ENCODE measurements around the gene DNAH10.

DNA sequence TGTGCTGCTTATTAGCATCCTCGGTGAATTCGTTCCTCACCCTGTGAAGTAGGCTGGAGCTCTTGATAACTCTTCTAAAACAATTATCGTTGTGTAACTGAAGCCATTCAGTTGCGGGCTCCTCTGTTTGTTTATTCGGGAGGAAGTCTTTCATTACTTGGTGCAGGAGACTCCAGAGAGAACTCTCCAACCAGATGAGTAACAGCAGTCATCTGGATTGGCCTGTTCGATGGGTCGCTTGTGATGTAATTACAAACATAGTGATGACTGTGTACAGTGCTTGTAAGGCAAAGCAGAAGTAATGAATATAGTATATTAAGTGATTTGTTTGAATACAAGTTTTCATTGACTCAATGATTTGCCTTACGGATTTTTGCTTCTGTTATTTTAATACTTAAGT is 39.1 kb upstream of the DNAH10 start:
- TF ChIP-seq, protein P1, sequence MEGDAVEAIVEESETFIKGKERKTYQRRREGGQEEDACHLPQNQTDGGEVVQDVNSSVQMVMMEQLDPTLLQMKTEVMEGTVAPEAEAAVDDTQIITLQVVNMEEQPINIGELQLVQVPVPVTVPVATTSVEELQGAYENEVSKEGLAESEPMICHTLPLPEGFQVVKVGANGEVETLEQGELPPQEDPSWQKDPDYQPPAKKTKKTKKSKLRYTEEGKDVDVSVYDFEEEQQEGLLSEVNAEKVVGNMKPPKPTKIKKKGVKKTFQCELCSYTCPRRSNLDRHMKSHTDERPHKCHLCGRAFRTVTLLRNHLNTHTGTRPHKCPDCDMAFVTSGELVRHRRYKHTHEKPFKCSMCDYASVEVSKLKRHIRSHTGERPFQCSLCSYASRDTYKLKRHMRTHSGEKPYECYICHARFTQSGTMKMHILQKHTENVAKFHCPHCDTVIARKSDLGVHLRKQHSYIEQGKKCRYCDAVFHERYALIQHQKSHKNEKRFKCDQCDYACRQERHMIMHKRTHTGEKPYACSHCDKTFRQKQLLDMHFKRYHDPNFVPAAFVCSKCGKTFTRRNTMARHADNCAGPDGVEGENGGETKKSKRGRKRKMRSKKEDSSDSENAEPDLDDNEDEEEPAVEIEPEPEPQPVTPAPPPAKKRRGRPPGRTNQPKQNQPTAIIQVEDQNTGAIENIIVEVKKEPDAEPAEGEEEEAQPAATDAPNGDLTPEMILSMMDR (IDR thresholded peaks at IDR 0.05), result no peak
- TF ChIP-seq, protein P2, sequence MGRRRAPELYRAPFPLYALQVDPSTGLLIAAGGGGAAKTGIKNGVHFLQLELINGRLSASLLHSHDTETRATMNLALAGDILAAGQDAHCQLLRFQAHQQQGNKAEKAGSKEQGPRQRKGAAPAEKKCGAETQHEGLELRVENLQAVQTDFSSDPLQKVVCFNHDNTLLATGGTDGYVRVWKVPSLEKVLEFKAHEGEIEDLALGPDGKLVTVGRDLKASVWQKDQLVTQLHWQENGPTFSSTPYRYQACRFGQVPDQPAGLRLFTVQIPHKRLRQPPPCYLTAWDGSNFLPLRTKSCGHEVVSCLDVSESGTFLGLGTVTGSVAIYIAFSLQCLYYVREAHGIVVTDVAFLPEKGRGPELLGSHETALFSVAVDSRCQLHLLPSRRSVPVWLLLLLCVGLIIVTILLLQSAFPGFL (CRISPR knock-in tag; IDR thresholded peaks at IDR 0.05; ENCODE audit: borderline replicate concordance), result no peak
- TF ChIP-seq, protein P3, sequence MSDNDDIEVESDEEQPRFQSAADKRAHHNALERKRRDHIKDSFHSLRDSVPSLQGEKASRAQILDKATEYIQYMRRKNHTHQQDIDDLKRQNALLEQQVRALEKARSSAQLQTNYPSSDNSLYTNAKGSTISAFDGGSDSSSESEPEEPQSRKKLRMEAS (CRISPR knock-in tag; IDR thresholded peaks at IDR 0.05), result no peak
